Tibial nerve (tissue), 4 donors: Measurements from ENCODE around the gene AFF2. TPM values are rescaled to one million over a fixed set of nuclear protein-coding genes. Genes with fewer than 3 reads are reported as not detected.

Experiments used
- DNase-seq, 2 donors: peaks; one replicate each; pipeline ENCODE4 v3.0.0-alpha.2; 2019; ENCODE audit warnings: low spot score in 2 of 2
- H3K27ac ChIP-seq, 4 donors: fragments of 200-600 bp; sonication (generic) in 3 of 4; one replicate each; pipeline ENCODE4 v1.5.1; 2017 to 2019; ENCODE audit warnings: mild to moderate bottlenecking in 1 of 4
- H3K27me3 ChIP-seq, 2 donors: fragments of 200-600 bp; sonication (generic) in 1 of 2; one replicate each; pipeline versions ENCODE4 v1.5.1 to v1.6.0; 2017 to 2019
- H3K36me3 ChIP-seq, 3 donors: fragments of 200-600 bp; sonication (generic); one replicate each; pipeline ENCODE4 v1.5.1; 2018 to 2019
- H3K4me1 ChIP-seq, 4 donors: fragments of 200-600 bp; sonication (generic) in 3 of 4; one replicate each; pipeline ENCODE4 v1.5.1; 2017 to 2019
- H3K4me3 ChIP-seq, 4 donors: fragments of 200-600 bp; sonication (generic) in 3 of 4; one replicate each; pipeline ENCODE4 v1.5.1; 2017 to 2019; ENCODE audit warnings: mild to moderate bottlenecking in 1 of 4, moderate library complexity in 1 of 4
- H3K9me3 ChIP-seq, 4 donors: fragments of 200-600 bp; sonication (generic) in 3 of 4; one replicate each; pipeline ENCODE4 v1.5.1; 2017 to 2019
- CTCF ChIP-seq, 5 experiments: fragments of 200-600 bp in 3 of 5; fragments of 450-650 bp in 2 of 5; sonication (generic) in 3 of 5; IDR thresholded peaks; one replicate each; pipeline ENCODE4 v1.5.1; 2016 to 2019; ENCODE audit warnings: antibody characterized with exemption in 5 of 5, mild to moderate bottlenecking in 3 of 5, moderate library complexity in 2 of 5
- EP300 ChIP-seq, 2 donors: sonication (generic); formaldehyde crosslinking; IDR thresholded peaks; one replicate each; pipeline ENCODE4 v1.6.1; 2017; ENCODE audit warnings: antibody characterized with exemption in 2 of 2, mild to moderate bottlenecking in 1 of 2
- POLR2A ChIP-seq, 2 donors: fragments of 450-650 bp; IDR thresholded peaks; one replicate each; pipeline ENCODE4 v1.6.1; 2017; ENCODE audit warnings: antibody characterized with exemption in 2 of 2, mild to moderate bottlenecking in 2 of 2, moderate library complexity in 2 of 2
- WGBS, 2 donors: methylation state at CpG; one replicate each; pipeline ENCODE4 v1.1.5; 2018; 5-methylcytosine and 5-hydroxymethylcytosine counted together
- total RNA-seq, 4 donors: library from RNA; depleted of rRNA; stranded (reverse); fragments of >200 nt; gene quantifications; one replicate each; pipeline ENCODE4 v1.1.0, GENCODE V29; 2016

Gene AFF2
- total RNA-seq, 4 donors from 2014 or later = 13.2 to 20.3 (median 16.1) TPM

- no peaks in the 10 kb centered on the region for H3K4me1 ChIP-seq
- H3K4me3 ChIP-seq = no peak overlapping the region
- DNase-seq = no peak
- H3K27me3 ChIP-seq = no peaks in the 10 kb centered on the region
- no peak overlapping the region for H3K27ac ChIP-seq
- WGBS, 2 donors = 79% methylated on average over 4 of the region's 4 CpGs
- no peak for TF ChIP-seq POLR2A (IDR thresholded peaks at IDR 0.05)
- H3K9me3 ChIP-seq = no peaks in the 10 kb centered on the region
- H3K36me3 ChIP-seq = no peaks in the 10 kb centered on the region
Measured at GRCh38 chrX:148647651-148648050, 147.2 kb downstream of the AFF2 start.

GRCh38 chrX:148649145-148649795, 148.9 kb downstream of the AFF2 start:
- Histone ChIP-seq H3K9me3 (no peaks in the 10 kb centered on the region), H3K27me3 (no peaks in the 10 kb centered on the region), H3K36me3 (no peaks in the 10 kb centered on the region), H3K4me1 (no peaks in the 10 kb centered on the region), H3K4me3 (no peak overlapping the region), H3K27ac (no peak overlapping the region)
- WGBS, 2 donors = 40 to 45% methylated on average over 8 of the region's 8 CpGs
- DNase-seq = no peak
- no peak for TF ChIP-seq EP300 (IDR thresholded peaks at IDR 0.05)
- no peak for TF ChIP-seq POLR2A (IDR thresholded peaks at IDR 0.05)
- no peak for TF ChIP-seq CTCF (IDR thresholded peaks at IDR 0.05)

- no peak overlapping the region for H3K27ac ChIP-seq
- H3K36me3 ChIP-seq = no peaks in the 10 kb centered on the region
- TF ChIP-seq EP300 (IDR thresholded peaks at IDR 0.05) (no peak), POLR2A (IDR thresholded peaks at IDR 0.05) (no peak)
- H3K27me3 ChIP-seq = no peaks in the 10 kb centered on the region
- no peaks in the 10 kb centered on the region for H3K4me1 ChIP-seq
- H3K4me3 ChIP-seq = no peak overlapping the region
- no peaks in the 10 kb centered on the region for H3K9me3 ChIP-seq
- WGBS, 2 donors = 72 to 87% methylated on average over 4 of the region's 4 CpGs
- DNase-seq = no peak
Measured at GRCh38 chrX:148658115-148658730, 157.8 kb downstream of the AFF2 start.

GRCh38 chrX:148659481-148659880, 159.1 kb downstream of the AFF2 start:
- Histone ChIP-seq H3K36me3 (no peaks in the 10 kb centered on the region), H3K27ac (no peak overlapping the region), H3K9me3 (no peaks in the 10 kb centered on the region), H3K4me3 (no peak overlapping the region), H3K4me1 (no peaks in the 10 kb centered on the region), H3K27me3 (no peaks in the 10 kb centered on the region)
- DNase-seq = no peak
- TF ChIP-seq CTCF (IDR thresholded peaks at IDR 0.05) (no peak), POLR2A (IDR thresholded peaks at IDR 0.05) (no peak), EP300 (IDR thresholded peaks at IDR 0.05) (no peak)

GRCh38 chrX:148661035-148661434, 160.6 kb downstream of the AFF2 start:
- no peaks in the 10 kb centered on the region for H3K36me3 ChIP-seq
- no peak for DNase-seq
- H3K4me1 ChIP-seq = no peaks in the 10 kb centered on the region
- H3K27ac ChIP-seq = no peak overlapping the region
- H3K4me3 ChIP-seq = no peak overlapping the region
- H3K27me3 ChIP-seq = no peaks in the 10 kb centered on the region
- no peaks in the 10 kb centered on the region for H3K9me3 ChIP-seq
- TF ChIP-seq EP300 (IDR thresholded peaks at IDR 0.05) = no peak
- TF ChIP-seq POLR2A (IDR thresholded peaks at IDR 0.05) = no peak
- no peak for TF ChIP-seq CTCF (IDR thresholded peaks at IDR 0.05)

GRCh38 chrX:148662014-148662413, 161.6 kb downstream of the AFF2 start:
- TF ChIP-seq EP300 (IDR thresholded peaks at IDR 0.05) = no peak
- TF ChIP-seq CTCF (IDR thresholded peaks at IDR 0.05) = no peak
- no peak for TF ChIP-seq POLR2A (IDR thresholded peaks at IDR 0.05)
- Histone ChIP-seq H3K27me3 (no peaks in the 10 kb centered on the region), H3K27ac (no peak overlapping the region), H3K36me3 (no peaks in the 10 kb centered on the region), H3K4me1 (no peaks in the 10 kb centered on the region), H3K9me3 (no peaks in the 10 kb centered on the region), H3K4me3 (no peak overlapping the region)
- 48% methylated on average over 1 of the region's 1 CpG; no CpG with 5 or more reads in 1 of the 2 donors for WGBS, 2 donors
- DNase-seq = no peak
